Measurements from ENCODE around the gene ZNF777. TPM values are rescaled to one million over a fixed set of nuclear protein-coding genes. Genes with fewer than 3 reads are reported as not detected.
"Not testable (repeated sequence)": the region's sequence is repeated elsewhere in the genome, so short reads cannot be mapped to it uniquely, and the experiment has no call there.

The ZNF777 gene
- total RNA-seq, 1 experiment from 2014 or later, result 17.4 TPM

GRCh38 chr7:149388550-149389335 is 72.1 kb downstream of the ZNF777 start:
- H3K27me3 ChIP-seq (ENCODE audit: control insufficient read depth, insufficient read depth, low read length); H3K4me1 ChIP-seq (ENCODE audit: control insufficient read depth, insufficient read depth, low read length); BruUV-seq (replicated peaks); POLR2A ChIA-PET; H3K4me3 ChIP-seq (ENCODE audit: low read depth in 2 of 2, low read length in 2 of 2); H3K36me3 ChIP-seq (ENCODE audit: control insufficient read depth, insufficient read depth, low read length); CTCF ChIA-PET; H3K9me3 ChIP-seq (ENCODE audit: control insufficient read depth, insufficient read depth, low read depth, low read length); DNase-seq (ENCODE audit: low read depth, low spot score); in situ Hi-C loops (cut with HindIII; ENCODE audit: low pct_unique_long_range_greater_than_20kb, low sequenced_read_pairs); H3K27ac ChIP-seq (ENCODE audit: low read length); intact Hi-C loops (cut with micrococcal nuclease; ENCODE audit: unreplicated experiment); ATAC-seq: not testable (repeated sequence)

GRCh38 chr7:149386514-149386913 is 74.3 kb downstream of the ZNF777 start:
- CTCF ChIA-PET; H3K36me3 ChIP-seq (ENCODE audit: control insufficient read depth, insufficient read depth, low read length); POLR2A ChIA-PET; BruUV-seq (replicated peaks); H3K4me1 ChIP-seq (ENCODE audit: control insufficient read depth, insufficient read depth, low read length); DNase-seq (ENCODE audit: low read depth, low spot score); H3K9me3 ChIP-seq (ENCODE audit: control insufficient read depth, insufficient read depth, low read depth, low read length); ATAC-seq; H3K27ac ChIP-seq (ENCODE audit: low read length); H3K4me3 ChIP-seq (ENCODE audit: low read depth in 2 of 2, low read length in 2 of 2); intact Hi-C loops (cut with micrococcal nuclease; ENCODE audit: unreplicated experiment); in situ Hi-C loops (cut with HindIII; ENCODE audit: low pct_unique_long_range_greater_than_20kb, low sequenced_read_pairs); H3K27me3 ChIP-seq (ENCODE audit: control insufficient read depth, insufficient read depth, low read length): not testable (repeated sequence)

- Histone ChIP-seq H3K4me3 (ENCODE audit: low read depth in 2 of 2, low read length in 2 of 2) (no peak overlapping the region), H3K27ac (ENCODE audit: low read length) (no peak overlapping the region), H3K9me3 (ENCODE audit: control insufficient read depth, insufficient read depth, low read depth, low read length) (peaks cover under 1% of the 10 kb centered on the region; the same call in 1 of the 2 replicates), H3K36me3 (ENCODE audit: control insufficient read depth, insufficient read depth, low read length) (no peaks in the 10 kb centered on the region), H3K27me3 (ENCODE audit: control insufficient read depth, insufficient read depth, low read length) (no peaks in the 10 kb centered on the region; the same call in 1 of the 2 replicates), H3K4me1 (ENCODE audit: control insufficient read depth, insufficient read depth, low read length) (no peaks in the 10 kb centered on the region)
- TF ChIP-seq CTCF (IDR thresholded peaks at IDR 0.05) (no peak), SIN3A (IDR thresholded peaks at IDR 0.05; ENCODE audit: borderline replicate concordance, insufficient read depth, low read depth, low read length) (no peak), POLR2AphosphoS5 (IDR thresholded peaks at IDR 0.05; ENCODE audit: low read depth, low read length) (no peak), REST (IDR thresholded peaks at IDR 0.05; ENCODE audit: insufficient read depth in 1 of 2, low read depth in 2 of 2, low read length in 1 of 2) (no peak), TCF7L2 (IDR thresholded peaks at IDR 0.05; ENCODE audit: low read depth, low read length) (no peak)
- in situ Hi-C loops (cut with HindIII; ENCODE audit: low pct_unique_long_range_greater_than_20kb, low sequenced_read_pairs) (no loop called here), intact Hi-C loops (cut with micrococcal nuclease; ENCODE audit: unreplicated experiment) (no loop called here)
- DNase-seq (ENCODE audit: low read depth, low spot score) (no peak), ATAC-seq (no peak)
- ChIA-PET POLR2A (interaction anchor here (0.7 kb wide), 1 partner anchor 255 kb away, joined by 4 read pairs; no protein-coding TSS in a partner anchor), CTCF (no interaction called here)
- no TSS peak for BruUV-seq (replicated peaks)
These were observed 75.5 kb downstream of the ZNF777 start for GRCh38 chr7:149385195-149385950.

Other genes starting within 250 kb of the ZNF777 start
- gene ZNF212, start 221.4 kb downstream of the ZNF777 start, total RNA-seq (2021; ENCODE audit: unreplicated experiment), result 11.3 TPM
- gene ZNF783, start 198.9 kb downstream of the ZNF777 start, total RNA-seq (2021; ENCODE audit: unreplicated experiment), result 16.6 TPM
- 22.2 TPM for gene ZNF746, start 36.7 kb upstream of the ZNF777 start, total RNA-seq (2021; ENCODE audit: unreplicated experiment)

All from Panc1 (cell line).